SK-N-SH (cell line): ENCODE results near the gene RRBP1. TPM values are rescaled to one million over a fixed set of nuclear protein-coding genes. Genes with fewer than 3 reads are reported as not detected.

Experiments
- CTCF ChIA-PET: fragments of 300-600, 350-600 bp; formaldehyde crosslinking; extraction: SDS; loops from one replicate; lab custom pipeline; 2021; lab: Yijun Ruan, JAX
- POLR2A ChIA-PET: fragments of 350-600 bp; sonication (Branson Sonifier 250); formaldehyde crosslinking; extraction: SDS; loops from one replicate; lab custom pipeline; 2020; ENCODE audit warnings: antibody characterized with exemption, inconsistent platforms; lab: Yijun Ruan, JAX
- DNase-seq: peaks from one replicate; pipeline ENCODE4 v3.0.0; 2012
- H2AFZ ChIP-seq: fragments of 200-600 bp; sonication (generic); 2 replicates; pipeline ENCODE4 v1.8.1; 2016; ENCODE audit warnings: antibody characterized with exemption, mild to moderate bottlenecking, low read depth
- H3F3A ChIP-seq: fragments of 200-600 bp; sonication (generic); replicated peaks from 2 replicates; pipeline ENCODE3; 2016; ENCODE audit warnings: antibody characterized with exemption, mild to moderate bottlenecking; ENCODE audit not compliant: insufficient read depth
- H3K27ac ChIP-seq, 2 experiments: fragments of 200-500 bp in 1 of 2; fragments of 200-600 bp in 1 of 2; sonication (Bioruptor generic) in 1 of 2; sonication (generic), shearing (Covaris generic) in 1 of 2; 2 replicates each; pipeline versions ENCODE4 v1.5.1 to v1.6.1; 2014 to 2016; ENCODE audit warnings: low read depth in 2 of 2, inconsistent platforms in 1 of 2, low read length in 1 of 2, mild to moderate bottlenecking in 1 of 2, mixed read lengths in 1 of 2
- H3K27me3 ChIP-seq: fragments of 200-600 bp; sonication (generic), shearing (Covaris generic); 2 replicates; pipeline ENCODE4 v1.6.1; 2016; ENCODE audit warnings: mixed run types; ENCODE audit not compliant: insufficient read depth
- H3K36me3 ChIP-seq, 2 experiments: fragments of 200-500 bp in 1 of 2; fragments of 200-600 bp in 1 of 2; sonication (Bioruptor generic) in 1 of 2; sonication (generic) in 1 of 2; replicated peaks in 1 of 2; 2 replicates each; pipeline versions ENCODE3 to v1.5.1; 2014 to 2016; ENCODE audit warnings: low read length in 1 of 2, mild to moderate bottlenecking in 1 of 2; ENCODE audit not compliant: insufficient read depth in 2 of 2, control insufficient read depth in 1 of 2
- H3K4me1 ChIP-seq, 2 experiments: fragments of 200-500 bp in 1 of 2; fragments of 200-600 bp in 1 of 2; sonication (Bioruptor generic) in 1 of 2; sonication (generic), shearing (Covaris generic) in 1 of 2; 2 replicates each; pipeline versions ENCODE4 v1.5.1 to v1.6.1; 2014 to 2016; ENCODE audit warnings: low read depth in 1 of 2, low read length in 1 of 2, mixed run types in 1 of 2; ENCODE audit not compliant: insufficient read depth in 2 of 2, control insufficient read depth in 1 of 2
- H3K4me2 ChIP-seq: fragments of 200-600 bp; sonication (generic), shearing (Covaris generic); 2 replicates; pipeline ENCODE4 v1.6.1; 2017; ENCODE audit warnings: mixed run types
- H3K4me3 ChIP-seq, 2 experiments: fragments of 200-500 bp in 1 of 2; fragments of 200-600 bp in 1 of 2; sonication (Bioruptor generic) in 1 of 2; sonication (generic), shearing (Covaris generic) in 1 of 2; 2 replicates each; pipeline versions ENCODE4 v1.5.1 to v1.8.1; 2014 to 2016; ENCODE audit warnings: low read depth in 2 of 2, inconsistent platforms in 1 of 2, low read length in 1 of 2, mild to moderate bottlenecking in 1 of 2, mixed read lengths in 1 of 2, moderate library complexity in 1 of 2
- H3K79me2 ChIP-seq: fragments of 200-600 bp; sonication (generic); 2 replicates; pipeline ENCODE4 v1.8.1; 2017; ENCODE audit warnings: mild to moderate bottlenecking; ENCODE audit not compliant: insufficient read depth
- H3K9ac ChIP-seq: fragments of 200-600 bp; sonication (generic); 2 replicates; pipeline ENCODE4 v1.6.1; 2017; ENCODE audit warnings: mixed run types
- H3K9me2 ChIP-seq: fragments of 200-600 bp; sonication (generic); 2 replicates; pipeline ENCODE4 v1.6.1; 2017; ENCODE audit warnings: mixed run types
- H3K9me3 ChIP-seq: fragments of 200-600 bp; sonication (generic); 2 replicates; pipeline ENCODE4 v1.6.1; 2017; ENCODE audit warnings: mixed run types, mild to moderate bottlenecking, moderate library complexity
- H4K20me1 ChIP-seq: fragments of 200-600 bp; sonication (generic); 2 replicates; pipeline ENCODE4 v1.6.1; 2017; ENCODE audit warnings: mild to moderate bottlenecking, mixed run types; ENCODE audit not compliant: insufficient read depth
- ELF1 ChIP-seq: IDR thresholded peaks from 2 replicates; pipeline ENCODE4 v1.4.0; 2012
- EP300 ChIP-seq, 2 experiments: IDR thresholded peaks; 2 replicates each; pipeline versions ENCODE4 v1.4.0 to v1.6.1; 2012; ENCODE audit warnings: borderline replicate concordance in 1 of 2, low read depth in 1 of 2, low read length in 1 of 2
- EZH2phosphoT487 ChIP-seq: fragments of 200-600 bp; sonication (generic); IDR thresholded peaks from 2 replicates; pipeline ENCODE4 v1.6.1; 2017; ENCODE audit warnings: low read depth, mixed run types, mild to moderate bottlenecking, antibody characterized with exemption, moderate library complexity, borderline replicate concordance
- FOXJ3 ChIP-seq: sonication (generic); formaldehyde crosslinking; IDR thresholded peaks from 2 replicates; pipeline ENCODE4 v1.5.1; 2020; ENCODE audit warnings: mild to moderate bottlenecking, missing genetic modification reagents
- FOXM1 ChIP-seq: IDR thresholded peaks from 2 replicates; pipeline ENCODE4 v1.4.0; 2012; ENCODE audit warnings: low read depth, mild to moderate bottlenecking
- GABPA ChIP-seq: IDR thresholded peaks from 2 replicates; pipeline ENCODE4 v1.4.0; 2012; ENCODE audit warnings: low read depth, mild to moderate bottlenecking
- MXI1 ChIP-seq: IDR thresholded peaks from 2 replicates; pipeline ENCODE4 v1.6.1; 2012; ENCODE audit warnings: mild to moderate bottlenecking, low read depth, low read length, improper control_type of control experiment
- RCOR1 ChIP-seq: fragments of 150-350 bp; IDR thresholded peaks from 2 replicates; pipeline ENCODE4 v1.6.1; 2017; ENCODE audit warnings: antibody characterized with exemption, low read length
- SIN3A ChIP-seq: IDR thresholded peaks from 2 replicates; pipeline ENCODE4 v1.6.1; 2012; ENCODE audit warnings: low read depth, mild to moderate bottlenecking, low read length, moderate library complexity, borderline replicate concordance
- TAF1 ChIP-seq: IDR thresholded peaks from 2 replicates; pipeline ENCODE4 v1.6.1; 2012; ENCODE audit warnings: low read depth, mild to moderate bottlenecking, low read length, moderate library complexity, borderline replicate concordance
- TCF12 ChIP-seq: IDR thresholded peaks from 2 replicates; pipeline ENCODE4 v1.4.0; 2012
- TEAD4 ChIP-seq: IDR thresholded peaks from 2 replicates; pipeline ENCODE4 v1.4.0; 2012; ENCODE audit warnings: mild to moderate bottlenecking, borderline replicate concordance; ENCODE audit not compliant: insufficient read depth
- WGBS: methylation state at CpG from one replicate; pipeline ENCODE4 v1.1.6; 2017; ENCODE audit warnings: low lambda C conversion rate; 5-methylcytosine and 5-hydroxymethylcytosine counted together
- polyA plus RNA-seq, 3 experiments: library from polyadenylated mRNA; depleted of rRNA; stranded (reverse); fragments of >200 nt; gene quantifications; 2 replicates each; pipeline ENCODE4 v1.2.3, GENCODE V29; 2012
- TF ChIP-seq, protein P1 (sequence below): fragments of 150-350 bp; IDR thresholded peaks from 2 replicates; pipeline ENCODE4 v1.6.1; 2016; ENCODE audit warnings: mild to moderate bottlenecking, low read depth, low read length
- TF ChIP-seq, protein P2 (sequence below): fragments of 150-350 bp; IDR thresholded peaks from 2 replicates; pipeline ENCODE4 v1.6.1; 2017; ENCODE audit warnings: antibody characterized with exemption, low read length, low read depth, borderline replicate concordance
- TF ChIP-seq, protein P3 (sequence below): IDR thresholded peaks from 2 replicates; pipeline ENCODE4; 2012
- TF ChIP-seq, protein P4 (sequence below): IDR thresholded peaks from 2 replicates; pipeline ENCODE4 v1.4.0; 2012; ENCODE audit warnings: low read depth, borderline replicate concordance

The RRBP1 gene
- polyA plus RNA-seq, 1 of the 3 experiments (the other 2 are of a cell fraction) = 50.2 TPM

DNA sequence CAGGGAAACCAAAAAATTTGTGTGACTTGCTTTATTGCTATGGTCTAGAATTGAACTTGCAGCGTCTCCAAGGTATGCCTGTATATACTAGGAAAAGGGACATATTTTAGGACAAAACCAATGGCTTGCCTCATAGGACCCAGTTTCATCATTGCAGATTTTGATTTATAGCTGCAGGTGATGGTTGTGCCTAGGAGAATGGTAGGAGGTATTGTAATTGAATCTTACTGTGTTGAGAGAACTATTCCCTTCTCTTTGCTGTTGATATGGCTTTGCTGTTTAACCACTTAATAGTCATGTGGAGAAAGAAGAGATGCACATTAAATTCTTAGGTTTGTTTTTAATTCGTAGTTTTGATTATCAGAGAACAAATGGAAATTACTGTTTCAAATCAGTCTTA, 95.8 kb downstream of the RRBP1 start (continued):
- TF ChIP-seq FOXJ3 (CRISPR knock-in tag) (no peak), EZH2phosphoT487 (no peak), TCF12 (no peak), FOXM1 (no peak)
- TF ChIP-seq, all 33 proteins: peak for 0

DNA sequence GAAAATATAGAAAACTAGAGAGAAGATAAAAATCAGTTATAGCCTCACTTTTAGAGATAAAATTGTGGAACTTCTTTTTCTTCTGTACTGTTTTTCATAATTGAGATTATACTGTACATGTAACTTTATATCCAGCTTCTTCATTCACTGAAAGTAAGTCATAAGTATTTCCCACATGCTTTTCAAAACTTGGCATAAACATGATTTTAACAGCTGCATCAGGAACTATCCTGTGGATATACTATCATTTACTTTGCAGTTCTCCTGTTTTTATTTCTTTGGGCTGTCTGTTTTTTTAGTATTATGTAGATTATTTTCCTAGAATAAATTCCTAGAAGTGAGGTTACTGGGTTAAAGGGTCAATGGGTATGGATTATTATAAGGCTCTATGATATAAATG, 97.4 kb downstream of the RRBP1 start:
- CTCF ChIA-PET = interaction anchor here (0.7 kb wide), 1 partner anchor 79 kb away, joined by 3 read pairs; no protein-coding TSS in a partner anchor
- Histone ChIP-seq H2AFZ (no peak overlapping the region), H3K27ac (no peak overlapping the region), H3K4me3 (no peak overlapping the region), H3K4me2 (no peak overlapping the region), H3K9me2 (no peaks in the 10 kb centered on the region), H3K9me3 (no peaks in the 10 kb centered on the region), H3K27me3 (no peaks in the 10 kb centered on the region), H3K79me2 (peaks cover 100% of the 10 kb centered on the region), H3K36me3 (peaks cover 0 to 44% of the 10 kb centered on the region in 2 experiments), H3K4me1 (peaks cover 0 to 6% of the 10 kb centered on the region in 2 experiments; a peak in 2 of 4 replicates), H3K9ac (no peak overlapping the region), H4K20me1 (peaks cover 99% of the 10 kb centered on the region), H3F3A (peaks cover 11% of the 10 kb centered on the region)
- TF ChIP-seq TCF12 (no peak), GABPA (no peak), EP300 (IDR thresholded peaks at IDR 0.05; ENCODE audit: borderline replicate concordance in 1 of 2, low read depth in 1 of 2, low read length in 1 of 2) (no peak), TEAD4 (no peak), ELF1 (no peak), MXI1 (no peak), FOXM1 (no peak), SIN3A (no peak)
- TF ChIP-seq, protein P1, sequence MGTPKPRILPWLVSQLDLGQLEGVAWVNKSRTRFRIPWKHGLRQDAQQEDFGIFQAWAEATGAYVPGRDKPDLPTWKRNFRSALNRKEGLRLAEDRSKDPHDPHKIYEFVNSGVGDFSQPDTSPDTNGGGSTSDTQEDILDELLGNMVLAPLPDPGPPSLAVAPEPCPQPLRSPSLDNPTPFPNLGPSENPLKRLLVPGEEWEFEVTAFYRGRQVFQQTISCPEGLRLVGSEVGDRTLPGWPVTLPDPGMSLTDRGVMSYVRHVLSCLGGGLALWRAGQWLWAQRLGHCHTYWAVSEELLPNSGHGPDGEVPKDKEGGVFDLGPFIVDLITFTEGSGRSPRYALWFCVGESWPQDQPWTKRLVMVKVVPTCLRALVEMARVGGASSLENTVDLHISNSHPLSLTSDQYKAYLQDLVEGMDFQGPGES = no peak
- TF ChIP-seq, protein P2, sequence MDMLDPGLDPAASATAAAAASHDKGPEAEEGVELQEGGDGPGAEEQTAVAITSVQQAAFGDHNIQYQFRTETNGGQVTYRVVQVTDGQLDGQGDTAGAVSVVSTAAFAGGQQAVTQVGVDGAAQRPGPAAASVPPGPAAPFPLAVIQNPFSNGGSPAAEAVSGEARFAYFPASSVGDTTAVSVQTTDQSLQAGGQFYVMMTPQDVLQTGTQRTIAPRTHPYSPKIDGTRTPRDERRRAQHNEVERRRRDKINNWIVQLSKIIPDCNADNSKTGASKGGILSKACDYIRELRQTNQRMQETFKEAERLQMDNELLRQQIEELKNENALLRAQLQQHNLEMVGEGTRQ = no peak
- TF ChIP-seq, protein P3, sequence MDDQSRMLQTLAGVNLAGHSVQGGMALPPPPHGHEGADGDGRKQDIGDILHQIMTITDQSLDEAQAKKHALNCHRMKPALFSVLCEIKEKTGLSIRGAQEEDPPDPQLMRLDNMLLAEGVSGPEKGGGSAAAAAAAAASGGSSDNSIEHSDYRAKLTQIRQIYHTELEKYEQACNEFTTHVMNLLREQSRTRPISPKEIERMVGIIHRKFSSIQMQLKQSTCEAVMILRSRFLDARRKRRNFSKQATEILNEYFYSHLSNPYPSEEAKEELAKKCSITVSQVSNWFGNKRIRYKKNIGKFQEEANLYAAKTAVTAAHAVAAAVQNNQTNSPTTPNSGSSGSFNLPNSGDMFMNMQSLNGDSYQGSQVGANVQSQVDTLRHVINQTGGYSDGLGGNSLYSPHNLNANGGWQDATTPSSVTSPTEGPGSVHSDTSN = no peak
- DNase-seq = no peak
- POLR2A ChIA-PET = no interaction called here

DNA sequence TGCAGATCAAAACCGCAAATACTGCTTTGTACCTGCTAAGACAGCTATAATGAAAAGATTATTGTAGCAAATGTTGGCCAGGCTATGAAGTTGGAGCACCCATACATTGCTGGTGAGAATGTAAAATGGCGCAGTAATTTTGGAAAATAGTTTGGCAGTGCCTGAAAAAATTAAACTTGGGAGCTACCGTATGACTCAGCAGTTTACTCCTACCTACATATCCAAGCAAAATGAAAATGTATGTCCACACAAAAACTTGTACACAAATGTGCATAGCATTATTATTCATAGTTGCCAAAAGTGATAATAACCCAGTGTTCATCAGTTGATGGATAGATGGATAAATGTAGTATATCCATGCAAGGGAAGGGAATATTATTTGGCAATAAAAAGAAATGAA, 98.9 kb downstream of the RRBP1 start:
- ChIA-PET POLR2A (no interaction called here), CTCF (no interaction called here)
- Histone ChIP-seq H3K27ac (no peak overlapping the region), H3F3A (peaks cover 14% of the 10 kb centered on the region), H3K9me3 (no peaks in the 10 kb centered on the region), H3K36me3 (peaks cover 0 to 41% of the 10 kb centered on the region in 2 experiments), H3K79me2 (peaks cover 100% of the 10 kb centered on the region), H3K4me2 (no peak overlapping the region), H3K4me3 (no peak overlapping the region), H3K9ac (no peak overlapping the region), H3K9me2 (no peaks in the 10 kb centered on the region), H3K27me3 (no peaks in the 10 kb centered on the region), H4K20me1 (peaks cover 99% of the 10 kb centered on the region), H2AFZ (no peak overlapping the region), H3K4me1 (no peaks in the 10 kb centered on the region; a peak in 1 of 4 replicates)
- DNase-seq = no peak
- 93% methylated on average over 3 of the region's 3 CpGs for WGBS
- TF ChIP-seq, protein P3 = no peak
- TF ChIP-seq TAF1 (no peak), RCOR1 (no peak), EP300 (IDR thresholded peaks at IDR 0.05; ENCODE audit: borderline replicate concordance in 1 of 2, low read depth in 1 of 2, low read length in 1 of 2) (no peak), TEAD4 (no peak)
- TF ChIP-seq, protein P4, sequence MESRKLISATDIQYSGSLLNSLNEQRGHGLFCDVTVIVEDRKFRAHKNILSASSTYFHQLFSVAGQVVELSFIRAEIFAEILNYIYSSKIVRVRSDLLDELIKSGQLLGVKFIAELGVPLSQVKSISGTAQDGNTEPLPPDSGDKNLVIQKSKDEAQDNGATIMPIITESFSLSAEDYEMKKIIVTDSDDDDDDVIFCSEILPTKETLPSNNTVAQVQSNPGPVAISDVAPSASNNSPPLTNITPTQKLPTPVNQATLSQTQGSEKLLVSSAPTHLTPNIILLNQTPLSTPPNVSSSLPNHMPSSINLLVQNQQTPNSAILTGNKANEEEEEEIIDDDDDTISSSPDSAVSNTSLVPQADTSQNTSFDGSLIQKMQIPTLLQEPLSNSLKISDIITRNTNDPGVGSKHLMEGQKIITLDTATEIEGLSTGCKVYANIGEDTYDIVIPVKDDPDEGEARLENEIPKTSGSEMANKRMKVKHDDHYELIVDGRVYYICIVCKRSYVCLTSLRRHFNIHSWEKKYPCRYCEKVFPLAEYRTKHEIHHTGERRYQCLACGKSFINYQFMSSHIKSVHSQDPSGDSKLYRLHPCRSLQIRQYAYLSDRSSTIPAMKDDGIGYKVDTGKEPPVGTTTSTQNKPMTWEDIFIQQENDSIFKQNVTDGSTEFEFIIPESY = no peak
- TF ChIP-seq, protein P1 = no peak
